GM19463 (cell line): ENCODE measurements around the gene EIF3F.

Source experiments
- ATAC-seq: cut with Tn5 transposase; IDR thresholded peaks from one replicate; pipeline ENCODE4 v1.9.1; 2021; ENCODE audit warnings: mild to moderate bottlenecking, moderate library complexity; ENCODE audit not compliant: unreplicated experiment

The EIF3F gene

DNA sequence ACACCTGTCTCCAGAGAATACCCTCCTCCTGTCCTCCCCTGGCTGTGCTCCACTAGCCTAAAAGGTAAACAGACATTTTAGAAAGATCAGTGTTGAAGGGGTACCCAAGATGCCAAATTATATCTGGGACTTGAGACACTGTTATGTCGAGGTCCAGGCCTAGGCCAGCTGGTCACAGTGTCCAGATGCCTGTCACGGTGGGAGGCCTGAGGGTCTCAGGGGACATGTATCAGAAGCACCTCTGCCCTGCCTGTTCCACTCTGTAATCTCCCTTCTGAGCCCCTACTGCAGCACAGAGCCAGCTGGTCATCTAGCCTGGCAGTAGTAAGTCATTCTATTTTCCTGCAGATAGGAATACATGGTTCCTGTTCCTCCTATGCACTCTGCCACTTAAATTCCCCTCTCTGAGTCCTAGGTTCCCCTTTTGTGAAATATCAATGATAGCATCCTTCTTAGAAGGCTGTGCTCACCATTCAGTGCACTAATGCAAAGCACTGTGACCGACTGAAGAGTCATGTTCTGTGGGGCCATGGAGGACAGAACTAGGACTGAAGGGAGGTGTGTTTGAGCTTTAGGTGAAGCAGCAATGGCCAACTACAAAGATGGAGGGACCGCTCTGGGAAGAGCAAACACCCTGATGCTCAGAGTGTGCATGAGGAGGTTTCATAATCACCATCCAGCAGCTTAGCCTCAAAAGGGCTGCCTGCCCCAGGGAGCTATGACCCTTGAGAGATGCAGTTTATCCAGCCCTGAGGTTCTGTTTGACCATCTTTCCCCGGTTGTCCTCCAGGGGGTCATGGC, 49.1 kb downstream of the EIF3F start:
- ATAC-seq, result no peak

DNA sequence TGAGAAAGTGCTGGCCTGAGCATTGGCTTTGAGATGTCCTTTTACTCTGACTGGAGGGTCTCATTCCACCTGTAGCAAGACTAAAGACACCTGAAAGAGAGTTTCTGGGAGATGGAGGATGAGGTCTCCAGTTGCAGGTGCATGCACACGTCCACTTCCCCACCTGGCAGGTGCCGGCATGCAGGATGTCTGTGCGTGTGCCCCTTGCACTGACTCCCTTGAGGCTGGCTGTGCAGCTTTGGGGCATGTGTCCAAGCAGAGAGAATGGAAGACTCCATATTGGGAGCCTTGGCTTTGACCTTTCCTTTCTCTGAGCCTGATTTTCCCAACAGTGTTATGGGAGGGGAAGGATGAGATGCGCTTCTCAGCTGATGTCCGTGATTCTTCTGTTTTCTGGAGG, 49.8 kb downstream of the EIF3F start:
- no peak for ATAC-seq

DNA sequence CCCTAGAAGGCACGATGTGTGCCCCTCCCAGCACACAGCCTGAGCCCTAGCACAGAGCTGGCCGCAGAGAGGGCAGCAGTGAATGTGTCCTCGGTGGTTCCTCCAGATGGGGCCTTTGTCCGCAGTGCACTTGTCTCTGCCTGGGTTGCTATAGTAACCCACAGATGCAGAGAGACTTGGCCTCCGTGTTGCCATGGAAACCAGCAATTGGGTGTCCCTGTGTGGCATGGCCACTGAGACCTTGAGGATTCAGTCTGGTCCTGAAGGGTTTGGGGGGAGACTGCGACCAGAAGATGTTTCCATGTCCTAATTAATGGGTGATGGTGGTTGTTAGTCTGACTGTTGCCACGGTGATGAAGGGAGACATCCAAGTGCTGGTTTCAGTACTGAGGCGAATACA, 51.3 kb downstream of the EIF3F start:
- ATAC-seq, result no peak

DNA sequence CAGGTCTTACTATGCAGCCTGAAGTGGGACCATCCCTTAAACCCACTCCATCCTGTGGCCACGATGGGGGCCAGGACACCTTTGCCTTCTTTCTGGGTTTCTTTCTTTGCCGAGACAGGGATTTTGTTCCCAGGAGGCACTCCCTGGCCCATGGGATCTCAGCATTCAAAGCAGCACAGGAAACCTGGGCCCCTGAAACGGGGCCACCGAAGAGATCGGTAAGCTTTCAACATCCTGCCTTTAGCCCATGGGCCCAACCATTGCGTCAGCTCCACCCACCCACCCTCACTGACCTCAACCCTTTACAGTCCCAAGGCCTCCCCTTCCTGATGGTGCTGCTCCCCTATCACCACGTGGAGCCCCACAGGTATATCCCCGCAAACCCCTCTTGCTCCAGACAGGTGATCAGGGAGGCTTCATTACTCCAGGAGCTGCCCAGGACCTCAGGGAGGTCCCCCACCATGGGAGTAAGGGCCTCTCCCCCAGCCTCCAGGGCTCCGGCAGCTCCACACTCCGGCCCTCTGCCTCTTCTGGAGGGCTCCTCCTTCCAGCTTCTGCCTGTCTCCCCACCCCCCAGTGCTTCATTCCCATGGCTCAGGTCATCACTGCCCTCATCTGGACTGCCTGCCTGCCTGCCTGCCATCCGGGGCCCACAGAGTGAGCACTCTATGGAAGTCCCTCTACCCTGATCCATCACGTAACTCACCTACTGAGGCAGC, 51.8 kb downstream of the EIF3F start:
- ATAC-seq, result no peak

DNA sequence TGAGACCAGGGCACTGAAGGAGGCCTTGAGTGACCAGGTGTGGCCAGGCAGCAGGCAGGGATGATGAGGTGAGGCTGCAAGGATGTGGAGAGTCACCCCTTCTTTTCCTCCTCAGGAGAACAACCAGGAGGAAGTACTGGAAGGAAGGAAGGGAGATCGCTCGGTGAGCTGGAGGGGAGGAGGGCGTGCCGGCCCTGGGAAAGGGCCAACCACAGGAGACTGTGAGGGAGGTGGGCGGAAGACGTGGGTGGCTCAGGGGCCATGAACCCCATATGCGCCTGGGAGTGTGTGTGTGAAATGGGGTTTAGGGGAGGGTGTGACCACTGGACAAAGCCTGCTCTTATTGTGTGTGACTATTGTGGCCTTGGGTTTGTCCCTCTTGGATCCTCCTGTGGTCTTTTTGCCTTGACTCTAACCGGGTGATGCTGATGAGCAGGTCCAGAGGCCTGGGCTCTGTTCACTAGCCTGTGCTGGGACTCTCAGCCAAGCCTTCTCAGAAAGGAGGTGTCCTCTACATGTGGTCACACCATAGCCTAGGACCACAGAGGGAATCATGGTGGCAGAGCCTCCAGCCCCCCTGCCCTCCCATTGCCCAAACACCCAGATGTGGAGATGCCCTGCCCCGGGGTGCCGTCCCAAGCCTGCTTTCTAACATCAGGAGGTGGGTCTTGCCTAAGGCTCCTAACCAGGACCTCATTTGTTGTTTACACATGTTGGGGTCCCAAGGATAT, 52.6 kb downstream of the EIF3F start:
- ATAC-seq, result no peak

DNA sequence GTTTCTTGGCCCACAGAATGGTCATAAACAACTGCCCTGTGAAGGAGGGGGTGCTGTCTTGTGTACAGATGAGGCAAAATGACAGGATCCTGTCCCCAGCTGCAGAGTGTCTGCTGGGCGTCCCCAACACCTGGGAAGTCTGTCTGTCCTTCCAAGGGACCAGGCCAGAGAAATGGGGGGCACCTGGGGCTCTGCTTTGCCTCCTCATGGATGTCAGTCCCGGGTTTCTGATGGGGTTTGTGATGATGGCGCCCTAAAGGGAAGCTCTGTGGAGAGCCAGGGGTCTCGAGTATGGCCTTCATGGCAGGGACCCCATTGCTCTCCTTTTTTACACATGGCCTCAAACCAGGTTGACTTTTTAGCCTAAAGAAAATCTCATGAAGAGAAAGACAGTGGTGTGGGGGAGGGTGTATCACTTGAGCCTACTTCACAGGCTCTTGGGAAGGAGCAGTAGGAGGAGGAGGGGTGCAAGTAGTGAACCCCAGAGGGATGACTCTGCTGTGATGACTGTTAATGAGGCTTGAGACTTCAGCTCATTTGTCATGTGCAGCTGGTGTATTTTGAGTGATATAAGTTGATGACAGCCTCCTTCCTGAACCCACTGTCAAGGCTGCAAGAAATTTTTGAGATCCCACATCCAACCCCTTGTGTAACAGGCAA, 53.3 kb downstream of the EIF3F start:
- ATAC-seq, result no peak

DNA sequence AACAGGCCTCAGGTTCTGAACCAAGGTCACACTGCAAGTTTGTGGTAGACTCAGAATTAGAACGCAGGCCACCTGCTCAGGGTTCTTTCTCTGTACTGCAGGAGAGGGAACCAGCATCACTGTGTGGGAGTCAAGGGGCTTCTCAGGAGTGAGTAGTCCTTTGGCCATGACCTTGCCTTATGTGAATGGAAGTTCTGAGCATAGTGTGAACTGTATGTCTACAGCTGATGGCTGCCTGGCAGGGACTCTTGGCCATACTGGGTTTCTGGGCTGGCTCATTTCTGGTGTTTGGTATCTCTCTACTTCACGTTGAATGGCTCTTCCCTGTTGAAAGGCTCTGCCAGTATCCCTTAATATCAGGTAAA, 53.8 kb downstream of the EIF3F start:
- no peak for ATAC-seq

DNA sequence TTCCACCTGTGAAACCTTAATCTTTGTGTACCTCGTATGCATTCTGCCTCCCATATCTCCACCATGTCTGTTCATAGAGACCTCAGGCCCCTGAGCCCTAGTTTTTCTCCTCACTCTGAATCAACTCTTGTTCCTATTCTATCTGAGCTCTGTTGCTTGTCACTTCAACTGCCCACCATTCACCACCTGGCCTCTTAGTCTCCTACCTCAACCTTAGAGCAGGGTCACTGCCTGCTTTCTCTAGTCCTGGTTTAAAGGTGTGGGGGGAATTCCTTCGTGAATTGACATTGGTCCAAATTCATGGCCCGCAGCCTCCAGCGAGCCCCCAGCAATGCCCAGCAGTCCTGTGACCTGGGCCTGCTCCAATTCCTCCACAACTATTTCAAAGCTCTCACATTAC, 54.4 kb downstream of the EIF3F start:
- ATAC-seq, result no peak

DNA sequence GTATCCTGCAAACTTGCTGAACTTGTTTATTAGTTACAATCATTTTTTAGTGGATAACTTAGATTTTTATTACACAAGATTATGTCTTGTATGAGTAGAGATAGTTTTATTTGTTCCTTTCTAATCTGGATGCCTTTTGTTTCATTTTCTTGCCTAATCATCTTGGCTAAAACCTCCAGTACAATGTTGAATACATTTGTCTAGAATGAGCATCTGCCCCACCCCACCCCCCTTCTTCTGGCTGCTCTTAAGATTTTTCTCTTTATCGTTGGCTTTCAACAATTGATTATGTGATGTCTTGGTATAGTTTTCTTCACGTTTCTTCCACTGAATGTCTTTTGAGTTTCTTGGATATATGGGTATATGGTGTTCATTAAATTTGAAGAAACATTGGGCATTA, 56.6 kb downstream of the EIF3F start:
- no peak for ATAC-seq

DNA sequence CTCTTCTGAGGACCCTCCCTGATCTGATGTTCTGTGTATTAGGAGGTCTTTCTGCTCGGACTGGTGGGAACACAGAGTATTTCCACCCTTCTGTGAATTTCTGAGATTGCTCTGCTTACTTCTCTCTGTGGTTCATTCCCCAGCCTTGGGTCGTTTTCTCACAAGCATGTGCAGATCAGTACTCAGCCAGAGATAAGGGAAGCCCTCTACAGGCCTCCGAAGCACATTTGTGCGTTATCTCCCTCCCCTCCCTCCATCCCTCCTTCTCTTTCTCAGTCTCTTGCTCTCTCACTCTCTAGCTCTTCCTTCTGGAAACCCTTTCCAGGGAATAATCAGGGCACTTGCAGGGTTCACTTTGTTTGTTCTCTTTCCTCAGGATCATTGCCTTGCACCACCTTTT, 58.7 kb downstream of the EIF3F start:
- no peak for ATAC-seq

DNA sequence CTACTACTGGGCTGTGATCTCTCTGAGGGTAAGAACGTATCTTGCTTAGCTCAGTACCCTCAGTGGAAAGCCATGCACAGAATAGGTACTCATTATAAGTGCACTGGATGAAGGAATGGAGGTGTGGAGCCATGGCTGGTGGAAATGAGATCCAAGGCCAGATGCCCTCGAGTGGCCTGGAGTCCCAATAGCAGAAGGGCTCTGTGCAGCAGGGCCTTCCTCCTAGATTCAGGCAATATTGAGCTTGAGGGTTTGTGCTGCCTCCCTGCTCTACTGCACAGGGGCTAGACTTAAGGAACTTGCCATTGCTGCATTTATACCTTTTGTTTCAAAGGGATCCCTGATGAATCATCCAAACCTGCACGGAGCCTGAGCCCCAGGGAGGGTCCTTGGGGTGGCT, 60.2 kb downstream of the EIF3F start:
- ATAC-seq, result no peak

DNA sequence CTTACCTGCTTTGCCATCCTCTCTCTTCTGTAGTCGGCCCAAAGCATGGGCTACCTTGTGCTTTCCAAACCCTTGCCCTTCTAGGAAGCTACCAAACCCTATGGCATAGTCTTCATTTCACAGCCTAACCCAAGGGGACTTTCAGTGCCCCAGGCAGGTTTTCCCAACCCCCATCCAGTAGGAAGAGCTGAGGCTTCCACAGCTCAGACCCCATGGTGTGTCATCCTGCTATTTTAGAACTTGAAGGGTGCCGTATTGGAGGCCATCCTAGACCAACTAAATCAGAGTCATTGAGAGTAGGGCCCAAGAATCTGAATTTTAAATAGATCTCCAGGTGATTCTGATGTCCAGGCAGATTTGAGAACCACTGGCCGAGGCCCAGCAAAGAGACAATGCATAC, 61.9 kb downstream of the EIF3F start:
- no peak for ATAC-seq
